Ovary (tissue), 3 donors: ENCODE data around the gene RASIP1.
"Not testable (repeated sequence)": the region's sequence is repeated elsewhere in the genome, so short reads cannot be mapped to it uniquely, and the experiment has no call there.

Experiments used
- EP300 ChIP-seq: sonication (generic); formaldehyde crosslinking; IDR thresholded peaks from one replicate; pipeline ENCODE4 v1.6.1; 2017; ENCODE audit warnings: antibody characterized with exemption
- POLR2A ChIP-seq: fragments of 450-650 bp; IDR thresholded peaks from one replicate; pipeline ENCODE4 v1.6.1; 2017; ENCODE audit warnings: antibody characterized with exemption, mild to moderate bottlenecking, moderate library complexity
- TF ChIP-seq, protein P1 (sequence below), 3 donors: fragments of 450-650 bp in 2 of 3; fragments of 200-600 bp in 1 of 3; IDR thresholded peaks; one replicate each; pipeline versions ENCODE4 v1.5.1 to v1.8.0; 2016 to 2022; ENCODE audit warnings: antibody characterized with exemption in 3 of 3, mild to moderate bottlenecking in 1 of 3
- donor health status: DM: no; HTN: no; CAD: no.

DNA sequence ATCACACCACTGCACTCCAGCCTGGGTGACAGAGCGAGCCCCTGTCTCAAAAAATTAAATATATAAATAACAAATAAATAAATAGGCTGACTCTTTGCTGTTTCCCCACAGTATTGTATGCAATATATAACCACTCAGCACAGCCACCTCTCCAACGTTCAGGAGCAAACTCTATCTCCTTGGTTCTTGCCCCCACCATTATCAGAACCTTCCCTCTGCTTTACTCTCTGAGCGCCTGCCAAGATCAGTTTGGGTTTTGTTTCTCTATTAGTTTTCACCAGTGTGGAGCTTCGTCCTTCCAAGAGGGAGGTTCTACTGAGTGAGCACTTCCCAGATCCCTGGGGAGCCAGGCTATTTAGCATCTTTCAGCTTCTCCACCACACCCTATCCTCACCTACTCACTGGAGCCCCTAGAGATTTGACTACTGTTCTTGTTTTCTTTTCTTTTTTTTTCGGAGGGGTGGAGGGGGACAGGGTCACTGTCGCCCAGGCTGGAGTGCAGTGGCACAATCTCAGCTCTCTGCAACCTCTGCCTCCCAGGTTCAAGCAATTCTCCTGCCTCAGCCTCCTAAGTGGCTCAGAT lies 27.9 kb upstream of the RASIP1 start:
- TF ChIP-seq, protein P1, sequence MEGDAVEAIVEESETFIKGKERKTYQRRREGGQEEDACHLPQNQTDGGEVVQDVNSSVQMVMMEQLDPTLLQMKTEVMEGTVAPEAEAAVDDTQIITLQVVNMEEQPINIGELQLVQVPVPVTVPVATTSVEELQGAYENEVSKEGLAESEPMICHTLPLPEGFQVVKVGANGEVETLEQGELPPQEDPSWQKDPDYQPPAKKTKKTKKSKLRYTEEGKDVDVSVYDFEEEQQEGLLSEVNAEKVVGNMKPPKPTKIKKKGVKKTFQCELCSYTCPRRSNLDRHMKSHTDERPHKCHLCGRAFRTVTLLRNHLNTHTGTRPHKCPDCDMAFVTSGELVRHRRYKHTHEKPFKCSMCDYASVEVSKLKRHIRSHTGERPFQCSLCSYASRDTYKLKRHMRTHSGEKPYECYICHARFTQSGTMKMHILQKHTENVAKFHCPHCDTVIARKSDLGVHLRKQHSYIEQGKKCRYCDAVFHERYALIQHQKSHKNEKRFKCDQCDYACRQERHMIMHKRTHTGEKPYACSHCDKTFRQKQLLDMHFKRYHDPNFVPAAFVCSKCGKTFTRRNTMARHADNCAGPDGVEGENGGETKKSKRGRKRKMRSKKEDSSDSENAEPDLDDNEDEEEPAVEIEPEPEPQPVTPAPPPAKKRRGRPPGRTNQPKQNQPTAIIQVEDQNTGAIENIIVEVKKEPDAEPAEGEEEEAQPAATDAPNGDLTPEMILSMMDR (IDR thresholded peaks at IDR 0.05) = not testable (repeated sequence)
- TF ChIP-seq POLR2A, EP300: not testable (repeated sequence)
